ENCODE data around the gene FGF13.

Gene FGF13

DNA sequence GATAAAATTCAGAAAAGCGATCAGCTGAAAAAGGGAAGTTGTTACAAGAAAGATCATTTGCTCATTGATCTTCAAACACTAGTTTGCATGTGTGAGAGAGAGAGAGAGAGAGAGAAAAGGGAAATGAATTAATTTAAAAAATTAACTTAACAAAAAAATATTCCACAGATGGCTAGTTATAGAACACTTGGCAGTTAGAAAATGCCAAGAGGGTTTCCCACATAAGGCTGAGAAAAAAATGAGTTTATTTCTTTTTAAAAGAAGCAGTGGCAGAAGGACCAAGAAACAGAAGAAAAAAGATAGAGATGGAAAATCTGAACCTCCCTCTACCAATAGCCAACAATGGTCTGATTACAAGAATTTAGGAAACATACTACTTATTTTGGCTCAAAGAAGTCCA lies 47.1 kb downstream of the FGF13 start:
- in situ Hi-C loops (cut with HindIII; ENCODE audit: low sequenced_read_pairs), result no loop called here

DNA sequence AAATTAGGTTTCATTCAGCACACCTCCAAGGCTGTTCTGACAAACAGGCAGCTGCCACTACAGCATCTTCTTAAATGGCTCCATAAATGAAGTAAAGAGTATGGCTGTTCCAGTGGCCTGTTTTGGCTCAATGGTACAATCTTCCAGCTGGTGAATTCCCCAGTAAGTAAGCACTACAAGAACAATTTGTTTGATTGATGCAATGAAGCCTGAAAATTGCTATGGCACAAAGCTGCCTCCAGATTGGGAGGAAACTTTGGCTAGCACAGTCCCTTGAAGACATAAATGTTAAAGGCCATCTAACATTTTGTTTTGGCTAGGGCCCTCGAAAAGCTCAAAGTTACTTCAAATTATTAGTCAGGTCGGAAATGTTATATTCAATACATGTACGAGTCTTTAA lies 47.5 kb downstream of the FGF13 start:
- in situ Hi-C loops (cut with HindIII; ENCODE audit: low sequenced_read_pairs), result no loop called here

DNA sequence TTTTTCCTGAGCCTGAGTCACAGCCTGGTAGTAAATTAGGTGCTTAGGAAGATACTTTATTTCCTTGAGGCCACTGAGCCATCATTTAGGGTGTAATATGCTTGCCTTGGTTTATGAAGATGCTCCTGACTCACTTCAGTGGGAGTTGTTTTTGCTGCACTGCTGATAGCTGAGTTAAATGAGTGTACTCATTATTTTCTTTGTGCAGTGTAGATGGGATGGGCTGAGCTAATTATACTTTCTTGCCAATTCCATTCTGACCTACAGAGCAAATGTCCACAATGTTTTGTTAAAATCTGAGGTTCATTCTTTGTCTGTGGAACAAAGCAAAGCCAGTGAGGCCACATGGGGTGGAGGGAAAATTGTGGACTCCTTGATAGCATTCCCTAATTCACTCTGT lies 60.0 kb downstream of the FGF13 start:
- in situ Hi-C loops (cut with HindIII; ENCODE audit: low sequenced_read_pairs), result no loop called here

DNA sequence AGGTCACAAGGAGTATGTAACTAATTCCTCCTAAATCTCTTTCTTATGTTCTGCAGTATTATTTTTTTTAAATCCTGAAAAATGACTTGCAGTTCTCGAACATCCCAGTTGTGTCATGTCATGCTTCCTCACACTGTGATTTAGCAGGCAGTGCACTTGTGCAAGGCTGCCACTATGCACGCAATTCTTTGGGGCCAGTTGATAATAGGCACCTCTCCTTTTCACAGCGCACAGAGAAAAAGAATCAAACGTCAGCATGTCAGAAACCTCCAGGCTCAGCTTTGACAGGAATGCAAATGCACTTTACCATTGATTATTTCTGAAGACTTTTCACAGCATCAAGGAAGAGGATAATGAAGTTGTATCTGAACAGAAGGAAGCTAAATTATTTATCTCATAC lies 62.9 kb downstream of the FGF13 start:
- in situ Hi-C loops (cut with HindIII; ENCODE audit: low sequenced_read_pairs), result no loop called here

DNA sequence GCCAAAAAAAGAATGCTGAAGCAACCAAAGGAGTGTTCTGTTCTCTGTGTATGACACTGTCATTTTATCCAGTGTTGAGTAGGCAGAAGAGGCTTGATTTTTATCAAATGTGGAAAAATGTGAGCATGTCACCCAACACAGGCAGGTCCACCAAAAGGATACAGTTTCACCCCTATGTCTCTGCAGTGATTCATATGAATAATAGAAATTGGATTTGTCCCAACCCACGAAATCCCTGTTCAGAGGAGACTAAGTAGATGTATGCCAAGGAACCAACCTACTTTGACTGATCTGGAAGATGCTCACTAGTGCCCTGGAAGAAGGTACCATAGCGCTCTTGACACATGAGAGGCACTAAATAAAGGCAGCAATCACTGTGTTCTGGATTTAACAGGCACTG lies 72.5 kb downstream of the FGF13 start:
- in situ Hi-C loops (cut with HindIII; ENCODE audit: low sequenced_read_pairs), result no loop called here

Data from endothelial cell of hepatic sinusoid (primary cell).